Parathyroid adenoma (tissue), 2 donors: ENCODE measurements around the gene CELA2A.

Experiments used
- H2AFZ ChIP-seq: fragments of 300-600 bp; sonication (generic); one replicate; pipeline ENCODE4 v1.7.0; 2017; ENCODE audit warnings: antibody characterized with exemption, mild to moderate bottlenecking
- H3K27ac ChIP-seq: fragments of 300-600 bp; sonication (generic); one replicate; pipeline ENCODE4 v1.7.0; 2017
- H3K27me3 ChIP-seq: fragments of 300-600 bp; sonication (generic); one replicate; pipeline ENCODE4 v1.7.0; 2017; ENCODE audit warnings: low read length; ENCODE audit not compliant: control insufficient read depth, insufficient read depth
- H3K36me3 ChIP-seq: fragments of 300-600 bp; sonication (generic); one replicate; pipeline ENCODE4 v1.7.0; 2017; ENCODE audit warnings: low read length; ENCODE audit not compliant: control insufficient read depth, insufficient read depth
- H3K4me1 ChIP-seq: fragments of 300-600 bp; sonication (generic); one replicate; pipeline ENCODE4 v1.7.0; 2017; ENCODE audit warnings: control low read depth
- H3K4me2 ChIP-seq: fragments of 300-600 bp; sonication (generic); one replicate; pipeline ENCODE4 v1.7.0; 2017; ENCODE audit warnings: low read length
- H3K4me3 ChIP-seq: fragments of 300-600 bp; sonication (generic); one replicate; pipeline ENCODE4 v1.7.0; 2017; ENCODE audit warnings: low read depth, low read length
- H3K79me2 ChIP-seq: fragments of 300-600 bp; sonication (generic); one replicate; pipeline ENCODE4 v1.7.0; 2017; ENCODE audit warnings: control low read depth
- H3K9ac ChIP-seq: fragments of 300-600 bp; sonication (generic); one replicate; pipeline ENCODE4 v1.7.0; 2017; ENCODE audit warnings: mild to moderate bottlenecking
- H3K9me3 ChIP-seq: fragments of 300-600 bp; sonication (generic); one replicate; pipeline ENCODE4 v1.7.0; 2017; ENCODE audit warnings: low read length; ENCODE audit not compliant: control insufficient read depth
- TF ChIP-seq, protein P1 (sequence below): fragments of 300-600 bp; sonication (generic); IDR thresholded peaks from one replicate; pipeline ENCODE4 v1.7.0; 2017; ENCODE audit warnings: antibody characterized with exemption, mild to moderate bottlenecking
- donor health status: primary hyperparathyroidism.

The CELA2A gene

GRCh38 chr1:15445390-15446122 lies 11.0 kb upstream of the CELA2A start:
- Histone ChIP-seq H3K4me2 (no peak overlapping the region), H3K27ac (no peak overlapping the region), H3K36me3 (no peaks in the 10 kb centered on the region), H3K27me3 (no peaks in the 10 kb centered on the region), H3K4me3 (no peak overlapping the region), H3K9ac (no peak overlapping the region), H3K4me1 (no peaks in the 10 kb centered on the region), H2AFZ (no peak overlapping the region), H3K79me2 (no peaks in the 10 kb centered on the region), H3K9me3 (no peaks in the 10 kb centered on the region)
- TF ChIP-seq, protein P1, sequence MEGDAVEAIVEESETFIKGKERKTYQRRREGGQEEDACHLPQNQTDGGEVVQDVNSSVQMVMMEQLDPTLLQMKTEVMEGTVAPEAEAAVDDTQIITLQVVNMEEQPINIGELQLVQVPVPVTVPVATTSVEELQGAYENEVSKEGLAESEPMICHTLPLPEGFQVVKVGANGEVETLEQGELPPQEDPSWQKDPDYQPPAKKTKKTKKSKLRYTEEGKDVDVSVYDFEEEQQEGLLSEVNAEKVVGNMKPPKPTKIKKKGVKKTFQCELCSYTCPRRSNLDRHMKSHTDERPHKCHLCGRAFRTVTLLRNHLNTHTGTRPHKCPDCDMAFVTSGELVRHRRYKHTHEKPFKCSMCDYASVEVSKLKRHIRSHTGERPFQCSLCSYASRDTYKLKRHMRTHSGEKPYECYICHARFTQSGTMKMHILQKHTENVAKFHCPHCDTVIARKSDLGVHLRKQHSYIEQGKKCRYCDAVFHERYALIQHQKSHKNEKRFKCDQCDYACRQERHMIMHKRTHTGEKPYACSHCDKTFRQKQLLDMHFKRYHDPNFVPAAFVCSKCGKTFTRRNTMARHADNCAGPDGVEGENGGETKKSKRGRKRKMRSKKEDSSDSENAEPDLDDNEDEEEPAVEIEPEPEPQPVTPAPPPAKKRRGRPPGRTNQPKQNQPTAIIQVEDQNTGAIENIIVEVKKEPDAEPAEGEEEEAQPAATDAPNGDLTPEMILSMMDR, result no peak

GRCh38 chr1:15446212-15446611 lies 10.3 kb upstream of the CELA2A start:
- TF ChIP-seq, protein P1, result no peak
- Histone ChIP-seq H3K27ac (no peak overlapping the region), H3K79me2 (no peaks in the 10 kb centered on the region), H3K4me2 (no peak overlapping the region), H3K4me3 (no peak overlapping the region), H3K4me1 (no peaks in the 10 kb centered on the region), H2AFZ (no peak overlapping the region), H3K9ac (no peak overlapping the region), H3K36me3 (no peaks in the 10 kb centered on the region), H3K27me3 (no peaks in the 10 kb centered on the region), H3K9me3 (no peaks in the 10 kb centered on the region)

GRCh38 chr1:15448877-15449462 lies 7.6 kb upstream of the CELA2A start:
- no peaks in the 10 kb centered on the region for H3K36me3 ChIP-seq
- no peaks in the 10 kb centered on the region for H3K4me1 ChIP-seq
- H3K27me3 ChIP-seq, result no peaks in the 10 kb centered on the region
- H3K27ac ChIP-seq, result no peak overlapping the region
- no peak overlapping the region for H3K4me2 ChIP-seq
- H3K9ac ChIP-seq, result no peak overlapping the region
- TF ChIP-seq, protein P1, result no peak
- H3K9me3 ChIP-seq, result no peaks in the 10 kb centered on the region
- H3K79me2 ChIP-seq, result no peaks in the 10 kb centered on the region
- H2AFZ ChIP-seq, result no peak overlapping the region
- H3K4me3 ChIP-seq, result no peak overlapping the region

DNA sequence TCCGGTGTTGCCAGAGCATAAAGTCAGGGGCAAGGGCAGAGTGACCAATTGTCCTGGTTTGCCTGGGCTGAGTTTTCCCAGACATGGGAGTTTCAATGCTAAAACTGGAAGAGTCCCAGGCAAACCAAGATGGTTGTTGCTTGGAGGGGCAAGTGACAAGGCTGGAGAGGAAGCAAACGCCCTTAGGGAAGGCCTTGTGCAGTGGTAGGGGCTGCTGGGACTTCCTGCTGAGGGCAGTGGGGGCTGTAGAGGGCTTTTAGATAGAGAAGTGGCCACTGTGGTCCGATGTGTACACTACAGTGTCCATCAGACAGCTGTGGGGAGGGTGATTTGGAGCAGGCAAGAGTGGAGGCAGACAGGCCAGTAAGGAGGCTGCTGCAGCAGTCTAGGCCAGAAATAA lies 7.0 kb upstream of the CELA2A start:
- H3K9me3 ChIP-seq, result no peaks in the 10 kb centered on the region
- no peak overlapping the region for H3K9ac ChIP-seq
- no peak overlapping the region for H2AFZ ChIP-seq
- H3K36me3 ChIP-seq, result no peaks in the 10 kb centered on the region
- TF ChIP-seq, protein P1, result no peak
- no peaks in the 10 kb centered on the region for H3K4me1 ChIP-seq
- no peaks in the 10 kb centered on the region for H3K79me2 ChIP-seq
- H3K27me3 ChIP-seq, result no peaks in the 10 kb centered on the region
- H3K4me2 ChIP-seq, result no peak overlapping the region
- no peak overlapping the region for H3K4me3 ChIP-seq
- no peak overlapping the region for H3K27ac ChIP-seq
